ENCODE results near the gene TADA2B.
A peak's percentile ranks its signal among the peaks of the same experiment; 100 is the strongest.

Gene TADA2B

GRCh38 chr4:7019367-7019766 is 23.8 kb upstream of the TADA2B start:
- DNase-seq: no peak

- no peak for DNase-seq
Measured at GRCh38 chr4:7020290-7020689, 22.9 kb upstream of the TADA2B start.

GRCh38 chr4:7020856-7021255 is 22.3 kb upstream of the TADA2B start:
- DNase-seq: no peak

DNA sequence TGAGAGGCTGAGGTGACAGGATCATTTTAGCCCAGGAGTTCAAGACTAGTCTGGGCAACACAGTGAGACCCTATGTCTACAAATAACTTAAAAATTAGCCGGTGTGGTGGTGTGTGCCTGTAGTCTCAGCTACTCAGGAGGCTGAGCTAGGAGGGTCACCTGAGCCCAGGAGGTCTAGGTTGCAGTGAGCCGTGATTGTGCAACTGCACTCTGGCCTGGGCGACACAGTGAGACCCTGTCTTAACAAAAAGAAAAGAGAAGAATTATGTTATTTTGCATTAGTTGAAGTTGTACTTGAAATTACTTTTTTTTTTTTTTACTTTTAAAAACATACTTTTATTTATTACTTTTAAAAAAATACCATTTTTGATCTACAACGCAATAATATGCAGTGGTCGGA is 21.8 kb upstream of the TADA2B start:
- DNase-seq: no peak

DNA sequence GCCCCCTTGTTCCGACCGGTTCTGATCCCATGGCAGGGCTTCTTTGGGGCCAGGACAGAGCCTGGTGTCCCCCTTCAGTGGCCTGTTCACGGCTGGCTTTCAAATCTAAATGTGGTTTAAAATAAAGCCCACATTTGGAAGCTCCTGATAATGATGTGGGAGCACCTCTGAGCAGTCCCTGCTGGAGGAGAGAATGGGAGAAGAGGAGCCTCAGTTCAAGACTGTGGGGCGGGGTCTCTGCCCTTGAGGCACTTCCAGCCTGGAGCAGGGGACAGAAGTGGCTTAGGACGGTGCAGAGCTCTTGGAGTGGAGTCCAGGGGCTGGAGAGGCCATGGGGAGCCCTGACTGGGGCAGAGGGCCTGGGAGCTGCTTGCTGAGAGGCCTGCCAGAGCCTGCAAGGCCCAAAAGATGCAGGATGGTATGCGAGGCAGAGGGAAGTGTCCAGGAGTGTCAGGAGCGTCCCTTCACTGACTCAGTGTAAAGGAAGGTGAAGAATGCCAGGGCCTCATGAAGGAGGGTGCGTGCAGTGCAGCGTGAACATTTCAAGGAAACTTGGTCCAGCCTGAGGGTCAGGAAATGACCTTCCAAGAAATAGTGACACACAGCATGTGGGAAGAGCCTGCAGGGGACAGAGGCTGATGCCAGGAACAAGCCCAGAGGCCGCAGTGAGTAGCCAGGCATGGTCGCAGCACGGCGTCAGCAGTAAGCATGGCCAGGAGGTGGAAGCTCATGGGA is 21.1 kb upstream of the TADA2B start:
- no peak for DNase-seq

DNA sequence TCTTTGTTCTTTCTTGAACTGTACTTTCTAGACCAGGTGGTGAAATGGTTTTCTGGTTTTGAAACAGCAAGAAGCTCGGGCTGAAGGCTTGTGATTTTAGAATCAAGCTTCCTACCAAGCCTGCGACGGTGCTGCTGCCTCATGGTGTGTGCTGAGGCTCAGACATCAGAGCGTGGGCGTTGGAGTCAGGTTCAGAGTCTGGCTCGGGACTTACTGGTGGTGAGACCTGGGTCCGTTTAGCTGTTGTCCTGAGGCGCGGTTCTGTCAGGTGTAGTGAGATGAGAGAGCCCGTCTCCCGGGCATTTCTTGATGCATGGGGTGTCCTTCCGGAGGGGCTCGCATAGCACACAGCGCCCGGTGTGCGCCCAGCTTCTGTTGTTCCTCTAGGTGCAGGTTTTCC is 19.7 kb upstream of the TADA2B start:
- no peak for DNase-seq

- DNase-seq: no peak
Measured at GRCh38 chr4:7023901-7024300, 19.3 kb upstream of the TADA2B start.

DNA sequence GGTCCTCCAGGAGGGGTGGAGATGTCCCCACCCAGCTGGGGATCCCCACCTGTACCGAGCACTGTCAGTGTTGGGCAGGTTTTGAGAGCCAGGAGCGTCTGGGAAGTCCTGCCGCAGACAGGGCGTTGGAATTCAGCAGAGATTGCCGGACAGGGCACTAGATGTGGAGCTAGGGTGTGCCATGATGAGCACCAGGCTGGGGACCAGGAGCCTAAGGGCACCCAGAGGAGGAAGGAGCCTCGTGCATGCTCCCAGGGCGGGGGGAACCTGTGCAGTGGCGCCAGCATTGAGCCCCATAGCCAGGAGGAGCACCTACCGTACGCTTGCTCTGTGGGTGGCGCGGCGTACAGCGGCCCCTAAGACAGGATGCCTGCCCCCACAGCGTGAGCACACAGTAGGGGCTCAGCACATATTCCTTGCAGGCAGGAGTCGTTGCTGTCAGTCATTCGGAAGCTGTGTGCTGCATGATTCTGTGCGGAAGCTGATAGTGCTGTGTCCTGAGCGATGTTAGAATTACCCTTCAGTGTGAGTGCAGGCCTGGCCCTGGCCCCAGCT is 18.8 kb upstream of the TADA2B start:
- no peak for DNase-seq

DNA sequence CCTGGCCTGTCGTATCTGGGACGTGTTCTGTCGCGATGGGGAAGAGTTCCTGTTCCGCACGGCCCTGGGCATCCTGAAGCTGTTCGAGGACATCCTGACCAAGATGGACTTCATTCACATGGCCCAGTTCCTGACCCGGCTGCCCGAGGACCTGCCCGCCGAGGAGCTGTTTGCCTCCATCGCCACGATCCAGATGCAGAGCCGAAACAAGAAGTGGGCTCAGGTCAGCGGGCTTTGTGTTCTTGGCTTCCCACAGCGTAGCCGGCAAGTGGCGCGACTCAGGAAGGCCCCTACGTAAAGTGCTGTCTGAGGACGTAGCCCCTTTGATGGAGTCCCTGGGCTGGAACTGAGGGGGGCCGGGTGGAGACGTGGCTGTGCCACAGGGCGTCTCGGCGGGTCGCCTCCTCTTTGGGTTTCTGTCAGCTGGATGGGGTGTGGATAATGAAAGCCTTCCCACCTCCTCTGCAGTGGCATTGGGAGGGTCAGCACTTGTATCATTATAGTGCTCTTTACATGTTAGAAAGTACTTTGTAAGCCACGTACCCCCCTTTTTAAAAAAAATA is 18.1 kb upstream of the TADA2B start:
- no peak for DNase-seq

- DNase-seq: no peak
Measured at GRCh38 chr4:7026107-7026506, 17.1 kb upstream of the TADA2B start.

- DNase-seq: no peak
Measured at GRCh38 chr4:7027284-7027683, 15.9 kb upstream of the TADA2B start.

DNA sequence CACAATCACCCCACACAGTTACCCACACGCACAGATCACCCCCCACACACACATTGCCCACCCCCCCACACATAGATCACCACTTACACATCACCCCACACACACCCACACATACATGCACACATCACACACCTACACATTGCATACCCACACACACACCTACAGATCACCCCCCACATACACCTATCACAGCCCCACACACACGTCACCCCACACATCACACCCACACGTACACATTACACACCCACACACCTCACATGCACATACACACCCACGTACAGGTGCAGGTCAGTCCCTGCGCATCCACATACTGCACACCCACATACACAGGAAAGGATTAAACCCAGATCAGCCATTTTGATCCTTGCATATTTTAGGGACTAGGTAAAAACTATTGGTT is 15.3 kb upstream of the TADA2B start:
- DNase-seq: no peak

DNA sequence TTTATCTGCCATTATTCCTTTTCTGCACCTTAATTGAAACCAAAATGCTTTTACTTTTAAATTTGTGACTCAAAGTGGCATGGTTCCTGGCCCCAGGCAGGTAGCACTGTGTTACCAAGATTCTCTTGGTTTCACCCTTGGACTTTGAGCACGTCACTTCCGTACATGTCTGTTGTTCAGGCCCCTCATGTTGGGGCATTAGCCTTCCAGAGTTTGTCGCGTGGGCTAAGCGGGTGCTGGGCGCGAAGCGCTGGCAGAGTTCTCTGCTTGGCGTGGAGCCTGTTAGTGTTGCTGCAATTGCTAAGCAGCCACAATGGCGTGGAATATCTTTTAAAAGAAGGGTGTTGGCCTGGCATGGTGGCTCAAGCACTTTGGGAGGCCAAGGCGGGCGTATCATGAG is 14.0 kb upstream of the TADA2B start:
- no peak for DNase-seq

GRCh38 chr4:7029921-7030320 is 13.3 kb upstream of the TADA2B start:
- DNase-seq: no peak

- DNase-seq: no peak
Measured at GRCh38 chr4:7030856-7031255, 12.3 kb upstream of the TADA2B start.

DNA sequence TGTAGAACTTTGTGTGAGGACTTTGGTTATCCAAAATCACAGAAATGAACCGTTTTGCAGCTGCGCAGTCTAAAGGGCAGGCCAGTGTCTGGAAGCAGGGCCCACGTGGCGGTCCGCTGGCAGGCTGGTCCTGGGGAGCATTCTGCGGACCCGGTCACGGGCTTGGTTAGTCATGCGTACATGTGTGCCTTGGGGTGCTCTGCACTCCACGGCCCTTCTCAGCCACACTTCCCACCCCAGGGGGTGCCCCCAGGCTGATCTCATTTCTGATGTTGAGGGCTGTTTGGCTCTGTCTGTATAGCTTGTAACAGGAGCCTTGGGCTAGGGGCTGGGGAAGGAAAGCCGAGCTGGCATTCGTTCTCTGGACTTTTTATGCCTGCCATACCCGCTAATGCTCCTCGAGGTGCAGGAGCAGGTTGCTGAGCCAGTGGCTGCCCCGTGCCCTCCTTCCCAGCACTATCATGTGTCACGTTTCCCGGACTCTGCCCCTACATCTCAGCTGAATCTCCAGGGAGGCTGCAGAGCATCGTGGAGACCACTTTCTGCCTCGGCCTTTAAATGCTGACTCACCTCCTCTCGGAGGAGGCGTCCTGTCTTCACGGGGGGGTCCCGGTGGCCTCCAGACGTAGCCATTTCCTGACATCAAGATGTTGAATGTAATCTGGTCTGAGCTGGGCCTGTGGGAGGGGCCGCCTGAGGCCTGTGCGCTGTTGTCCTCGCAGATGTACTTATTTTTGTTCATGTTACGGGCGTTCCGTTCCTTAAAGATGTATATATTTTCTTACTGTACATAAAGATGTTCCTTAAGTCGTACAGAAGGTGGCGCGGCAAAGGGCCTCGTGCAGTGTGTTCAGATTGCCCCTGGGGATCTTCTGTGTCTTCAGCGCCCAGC is 11.4 kb upstream of the TADA2B start:
- DNase-seq: no peak

DNA sequence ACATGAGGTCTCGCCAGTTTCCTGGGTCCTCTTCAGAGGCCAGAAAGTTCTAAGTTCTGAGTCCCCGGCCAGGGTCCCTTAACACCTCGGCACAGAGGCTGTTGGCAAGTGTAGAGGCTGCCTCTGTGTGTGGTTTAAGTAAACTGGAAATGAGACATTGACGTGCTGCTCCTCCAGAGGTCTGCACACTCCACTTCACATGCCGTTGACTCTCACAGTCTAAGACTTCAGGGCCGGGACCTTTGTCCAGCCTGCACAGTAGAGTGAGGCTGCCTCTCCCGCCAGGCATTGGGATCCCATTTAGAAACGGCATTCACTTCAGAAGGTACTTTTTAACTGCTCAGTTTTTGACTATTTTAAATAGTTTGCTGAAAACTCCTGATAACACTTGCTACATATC is 10.6 kb upstream of the TADA2B start:
- DNase-seq: no peak

DNA sequence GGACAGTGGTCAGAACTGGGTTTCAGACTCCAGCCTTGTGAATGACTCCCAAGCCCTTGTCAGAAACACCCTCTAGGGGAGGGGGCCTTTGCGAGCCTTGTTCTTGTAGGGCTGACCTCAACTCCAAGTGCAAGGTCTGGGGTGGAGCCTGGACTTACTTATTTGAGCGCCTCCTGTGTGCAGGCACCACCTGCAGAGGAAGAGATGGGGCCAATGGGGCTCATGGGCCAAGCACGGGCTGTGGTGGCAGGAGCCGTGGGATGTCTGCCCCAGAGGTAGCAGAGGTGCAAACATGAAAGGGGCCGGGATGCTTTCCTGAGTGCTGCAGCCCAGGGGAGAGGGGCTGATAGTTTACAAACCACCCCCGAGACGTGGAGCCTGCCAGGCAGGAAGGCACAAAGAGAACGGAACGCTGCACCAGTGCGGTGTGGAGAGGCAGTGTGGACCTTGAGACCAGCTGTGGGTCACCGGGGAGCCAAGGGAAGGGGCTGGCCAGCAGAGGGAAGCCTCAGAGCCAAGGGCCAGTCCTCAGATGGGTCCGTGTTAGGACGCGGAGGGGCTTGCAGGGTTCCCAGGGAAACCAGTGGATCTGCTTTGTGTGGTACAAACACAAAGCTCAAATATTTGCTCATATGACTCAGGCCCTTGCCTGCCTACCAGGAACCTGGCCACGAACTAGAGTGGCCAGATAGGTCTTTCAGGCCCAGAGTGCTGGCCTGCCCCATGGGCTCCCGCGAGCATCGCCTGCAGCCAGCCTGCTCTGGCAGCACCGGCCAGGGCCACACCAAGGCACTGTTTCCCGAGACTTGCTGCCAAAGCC is 8.7 kb upstream of the TADA2B start:
- peak; percentile 63 for DNase-seq

DNA sequence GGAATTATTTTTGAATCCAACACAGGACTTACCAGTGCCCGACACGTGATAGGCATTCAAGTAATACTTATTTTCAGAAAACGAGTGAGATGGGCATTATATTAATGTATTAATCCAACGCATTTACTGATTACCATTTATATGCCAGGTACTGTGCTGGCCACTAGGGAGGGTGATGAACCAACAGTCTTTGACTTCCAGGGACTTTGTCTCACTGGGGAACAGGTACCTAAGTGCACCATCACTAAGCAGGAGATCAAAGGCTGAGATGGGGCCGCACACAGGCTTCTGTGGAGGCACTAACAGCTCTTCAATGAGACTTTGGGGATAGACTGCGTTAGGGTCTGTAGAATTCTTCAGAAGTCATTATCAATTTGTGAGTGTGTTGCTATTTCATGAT is 5.7 kb upstream of the TADA2B start:
- no peak for DNase-seq

DNA sequence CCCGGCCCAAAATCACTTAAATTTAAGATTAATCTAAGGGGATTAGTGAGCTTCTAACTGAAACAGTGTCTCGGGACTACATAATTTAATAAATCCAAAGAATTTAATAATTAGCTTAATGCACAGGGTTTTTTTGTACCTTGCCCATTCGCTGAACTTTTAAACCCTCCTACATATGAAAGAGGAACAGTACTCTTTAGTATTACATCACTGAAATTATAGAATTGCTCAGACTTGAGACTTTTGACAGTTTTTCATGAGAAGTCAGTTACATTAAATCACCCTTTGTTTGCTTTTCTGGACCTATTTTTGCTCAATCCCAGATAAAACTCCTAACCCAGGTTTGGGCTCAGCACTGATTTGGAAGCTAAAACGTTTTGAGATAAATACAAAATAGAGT is 2.4 kb upstream of the TADA2B start:
- DNase-seq: no peak

DNA sequence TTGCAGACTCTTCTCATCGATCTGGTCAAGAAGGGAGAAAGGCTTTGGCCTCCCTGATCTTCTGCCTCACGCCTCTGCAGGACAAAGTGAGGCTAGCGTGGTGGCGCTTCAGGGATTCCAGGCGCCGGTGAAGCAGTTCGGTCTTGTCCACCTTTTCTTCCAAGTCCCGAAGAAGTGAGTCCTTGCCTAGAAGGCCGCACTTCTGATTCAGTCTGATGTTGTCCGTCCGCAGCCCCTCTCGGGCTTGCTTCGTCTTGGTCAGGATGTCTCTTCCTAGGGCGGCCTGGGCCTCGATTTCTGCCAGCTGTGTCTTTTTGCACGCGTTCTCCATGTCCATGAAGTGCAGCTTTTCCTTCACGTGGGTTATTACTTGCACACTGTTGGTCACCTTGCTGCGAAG is 1.9 kb upstream of the TADA2B start:
- DNase-seq: no peak

GRCh38 chr4:7041801-7042502 is 1.2 kb upstream of the TADA2B start:
- DNase-seq: no peak

Measured in NCI-H774 (cell line).